Neural progenitor cell (in vitro differentiated cells): ENCODE results near the gene DPYD.

Experiments
- EZH2 ChIP-seq: fragments of 200-600 bp; sonication (generic); IDR thresholded peaks from 2 replicates; pipeline ENCODE4 v1.6.1; 2017; ENCODE audit warnings: antibody characterized with exemption, mild to moderate bottlenecking, moderate library complexity
- TF ChIP-seq, protein P1 (sequence below): fragments of 200-600 bp; sonication (generic); IDR thresholded peaks from 2 replicates; pipeline ENCODE4 v1.5.1; 2017; ENCODE audit warnings: antibody characterized with exemption, mild to moderate bottlenecking

DNA sequence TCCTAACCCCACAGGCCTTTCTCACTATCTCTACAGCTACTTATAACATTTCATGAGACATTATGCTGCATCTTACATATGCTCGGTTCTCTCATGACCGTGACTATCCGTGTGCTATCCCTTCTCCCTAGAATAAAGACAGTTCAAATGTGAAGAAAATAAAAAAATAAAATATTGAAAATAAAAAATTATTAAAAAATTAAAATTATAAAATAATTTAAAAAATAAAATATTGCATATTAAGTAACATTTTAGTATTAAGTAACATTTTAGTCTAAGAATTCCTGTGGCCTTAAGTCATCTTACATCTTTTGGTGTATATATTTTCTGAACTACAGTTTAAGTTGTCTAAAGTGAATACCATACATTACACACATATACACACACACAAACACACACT lies 415.5 kb downstream of the DPYD start:
- TF ChIP-seq, protein P1, sequence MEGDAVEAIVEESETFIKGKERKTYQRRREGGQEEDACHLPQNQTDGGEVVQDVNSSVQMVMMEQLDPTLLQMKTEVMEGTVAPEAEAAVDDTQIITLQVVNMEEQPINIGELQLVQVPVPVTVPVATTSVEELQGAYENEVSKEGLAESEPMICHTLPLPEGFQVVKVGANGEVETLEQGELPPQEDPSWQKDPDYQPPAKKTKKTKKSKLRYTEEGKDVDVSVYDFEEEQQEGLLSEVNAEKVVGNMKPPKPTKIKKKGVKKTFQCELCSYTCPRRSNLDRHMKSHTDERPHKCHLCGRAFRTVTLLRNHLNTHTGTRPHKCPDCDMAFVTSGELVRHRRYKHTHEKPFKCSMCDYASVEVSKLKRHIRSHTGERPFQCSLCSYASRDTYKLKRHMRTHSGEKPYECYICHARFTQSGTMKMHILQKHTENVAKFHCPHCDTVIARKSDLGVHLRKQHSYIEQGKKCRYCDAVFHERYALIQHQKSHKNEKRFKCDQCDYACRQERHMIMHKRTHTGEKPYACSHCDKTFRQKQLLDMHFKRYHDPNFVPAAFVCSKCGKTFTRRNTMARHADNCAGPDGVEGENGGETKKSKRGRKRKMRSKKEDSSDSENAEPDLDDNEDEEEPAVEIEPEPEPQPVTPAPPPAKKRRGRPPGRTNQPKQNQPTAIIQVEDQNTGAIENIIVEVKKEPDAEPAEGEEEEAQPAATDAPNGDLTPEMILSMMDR, result no peak
- no peak for TF ChIP-seq EZH2
